ENCODE data around the gene EMC10. TPM values are rescaled to one million over a fixed set of nuclear protein-coding genes. Genes with fewer than 3 reads are reported as not detected.

EMC10 gene
- total RNA-seq: 123 and 185 TPM in 2 replicates

- TF ChIP-seq CTCF (conservative IDR thresholded peaks at IDR 0.05; ENCODE audit: low read depth, low read length): no peak
- H3K4me3 ChIP-seq (ENCODE audit: low read depth, low read length): peak within 1 kb of the TSS; percentile 98
- DNase-seq (ENCODE audit: low read depth): no peak
Measured at GRCh38 chr19:50476224-50476906, at the start of gene EMC10, which contains the start of gene GARIN5A. Gene EMC10, plus strand, starts transcription at chr19:50476507. Its CDS starts 38 bp downstream, at chr19:50476545. Gene GARIN5A, minus strand, starts transcription at chr19:50476848. Its CDS starts 460 bp downstream, at chr19:50476388.

GRCh38 chr19:50427318-50427925, 48.9 kb upstream of the EMC10 start:
- peak overlapping the region; percentile 31 for H3K4me3 ChIP-seq (ENCODE audit: low read depth, low read length)
- no peak for TF ChIP-seq CTCF (conservative IDR thresholded peaks at IDR 0.05; ENCODE audit: low read depth, low read length)
- no peak for DNase-seq (ENCODE audit: low read depth)

- H3K4me3 ChIP-seq (ENCODE audit: low read depth, low read length): peak overlapping the region; percentile 31
- no peak for TF ChIP-seq CTCF (conservative IDR thresholded peaks at IDR 0.05; ENCODE audit: low read depth, low read length)
- DNase-seq (ENCODE audit: low read depth): no peak
Measured at GRCh38 chr19:50427997-50428425, 48.3 kb upstream of the EMC10 start.

- no peak overlapping the region for H3K4me3 ChIP-seq (ENCODE audit: low read depth, low read length)
- TF ChIP-seq CTCF (conservative IDR thresholded peaks at IDR 0.05; ENCODE audit: low read depth, low read length): no peak
- DNase-seq (ENCODE audit: low read depth): no peak
Measured at GRCh38 chr19:50428772-50429463, 47.4 kb upstream of the EMC10 start.

- TF ChIP-seq CTCF (conservative IDR thresholded peaks at IDR 0.05; ENCODE audit: low read depth, low read length): no peak
- no peak for DNase-seq (ENCODE audit: low read depth)
- peak overlapping the region; percentile 62 for H3K4me3 ChIP-seq (ENCODE audit: low read depth, low read length)
Measured at GRCh38 chr19:50430888-50431342, 45.4 kb upstream of the EMC10 start.

GRCh38 chr19:50431343-50432220, 44.7 kb upstream of the EMC10 start:
- peak overlapping the region; percentile 62 for H3K4me3 ChIP-seq (ENCODE audit: low read depth, low read length)
- no peak for TF ChIP-seq CTCF (conservative IDR thresholded peaks at IDR 0.05; ENCODE audit: low read depth, low read length)
- no peak for DNase-seq (ENCODE audit: low read depth)
